K562 (cell line): ENCODE measurements around the gene ERLEC1. TPM values are rescaled to one million over a fixed set of nuclear protein-coding genes. Genes with fewer than 3 reads are reported as not detected.

Source experiments
- CREBBP ChIP-seq: IDR thresholded peaks from one replicate; pipeline ENCODE4 v1.6.1; 2012; ENCODE audit warnings: low read depth, mild to moderate bottlenecking, control low read depth, inconsistent platforms, low read length
- KDM1A ChIP-seq, 2 experiments: fragments of 450-650 bp; IDR thresholded peaks; 2 replicates each; pipeline ENCODE4 v1.6.1; 2016; ENCODE audit warnings: mild to moderate bottlenecking in 2 of 2
- MAFG ChIP-seq: fragments of 450-650 bp; conservative IDR thresholded peaks from 2 replicates; pipeline ENCODE4 v1.6.1; 2016; ENCODE audit warnings: missing genetic modification characterization, missing compliant biosample characterization
- REST ChIP-seq, 2 experiments: fragments of 450-650 bp; formaldehyde crosslinking in 1 of 2; IDR thresholded peaks; 2 replicates each; pipeline versions ENCODE4 v1.4.0 to v1.6.1; 2014 to 2020; ENCODE audit warnings: mild to moderate bottlenecking in 2 of 2, borderline replicate concordance in 1 of 2, low read depth in 1 of 2
- SIN3B ChIP-seq: fragments of 450-650 bp; IDR thresholded peaks from 2 replicates; pipeline ENCODE4 v1.6.1; 2017; ENCODE audit warnings: low read depth, mild to moderate bottlenecking, moderate library complexity
- TEAD2 ChIP-seq: fragments of 450-650 bp; IDR thresholded peaks from 2 replicates; pipeline ENCODE4 v1.6.1; 2016; ENCODE audit warnings: missing genetic modification characterization, control low read depth, missing compliant biosample characterization
- TRIM24 ChIP-seq, 2 experiments: fragments of 450-650 bp; IDR thresholded peaks; 2 replicates each; pipeline ENCODE4 v1.6.1; 2016
- UBTF ChIP-seq, 2 experiments: IDR thresholded peaks; 2 replicates each; pipeline ENCODE4 v1.6.1; 2012; ENCODE audit warnings: improper control_type of control experiment in 2 of 2, low read depth in 2 of 2, low read length in 2 of 2, borderline replicate concordance in 1 of 2
- polyA plus RNA-seq, 8 experiments: library from polyadenylated mRNA; depleted of rRNA in 4 of 8; stranded (reverse) in 5 of 8; unstranded in 3 of 8; fragments of >200 nt; fragmentation: Nextera tagmentation in 2 of 8; fragmentation: Illumina TruSeq in 1 of 8; extraction: Ambion mirVana in 2 of 8; extraction: Trizol in 1 of 8; gene quantifications; 2 replicates each; pipeline versions ENCODE4 v1.2.1 to v1.2.3, GENCODE V29; 2011 to 2014; ENCODE audit warnings: inconsistent platforms in 1 of 8, missing spikeins in 1 of 8
- total RNA-seq, 7 experiments: library from RNA; depleted of rRNA in 6 of 7; stranded (reverse); fragments of >200 nt in 6 of 7; fragmentation: Illumina TruSeq in 2 of 7; extraction: Trizol in 2 of 7; gene quantifications; 2 replicates each; pipeline versions ENCODE4 v1.2.1 to v1.2.3, GENCODE V29; 2011 to 2021; ENCODE audit warnings: low replicate concordance in 1 of 7

The ERLEC1 gene
- total and polyA plus RNA-seq, 9 of the 15 experiments (the other 6 are each of a cell fraction or from before 2014, with no cell fraction given) = 12.0 to 41.6 (median 30.6) TPM

- TF ChIP-seq REST (IDR thresholded peaks at IDR 0.05; ENCODE audit: borderline replicate concordance) (no peak), REST (CRISPR knock-in tag; IDR thresholded peaks at IDR 0.05; ENCODE audit: low read depth) (no peak), KDM1A (IDR thresholded peaks at IDR 0.05) (peak; percentile 81 to 83), UBTF (IDR thresholded peaks at IDR 0.05; ENCODE audit: borderline replicate concordance in 1 of 2, low read depth in 2 of 2, low read length in 2 of 2) (no peak), TRIM24 (IDR thresholded peaks at IDR 0.05) (peak in 1 of 2 experiments; percentile 33; a peak in 1 of 4 replicates), TEAD2 (no peak), SIN3B (no peak), MAFG (peak; percentile 81), CREBBP (no peak)
Observed at GRCh38 chr2:53769318-53769945, 17.4 kb upstream of the ERLEC1 start (continued).
